ENCODE measurements around the gene GRB10. TPM values are rescaled to one million over a fixed set of nuclear protein-coding genes. Genes with fewer than 3 reads are reported as not detected.

GRB10 gene
- total RNA-seq, 4 donors from 2014 or later = 37.1 to 109 (median 74.0) TPM

DNA sequence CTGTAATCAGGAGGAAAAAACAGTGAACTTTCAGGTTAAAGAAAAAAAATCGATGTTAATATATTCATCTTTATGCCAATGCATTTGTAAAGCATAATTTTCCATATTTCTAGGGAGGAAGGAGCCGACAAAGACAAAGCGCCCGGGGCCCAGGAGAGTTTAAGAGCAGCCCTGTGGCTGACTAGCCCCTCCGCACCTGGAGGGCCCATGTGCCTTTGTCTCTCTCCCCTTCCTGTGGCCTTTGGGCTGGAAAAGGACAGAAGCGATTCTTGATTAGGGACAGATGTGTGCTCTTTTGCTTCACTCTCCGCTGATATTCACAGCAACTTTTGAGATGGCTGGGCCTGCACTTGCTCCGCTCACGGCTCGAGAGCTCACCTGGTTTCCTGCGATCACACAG is 240.6 kb downstream of the GRB10 start:
- TF ChIP-seq, protein P1, sequence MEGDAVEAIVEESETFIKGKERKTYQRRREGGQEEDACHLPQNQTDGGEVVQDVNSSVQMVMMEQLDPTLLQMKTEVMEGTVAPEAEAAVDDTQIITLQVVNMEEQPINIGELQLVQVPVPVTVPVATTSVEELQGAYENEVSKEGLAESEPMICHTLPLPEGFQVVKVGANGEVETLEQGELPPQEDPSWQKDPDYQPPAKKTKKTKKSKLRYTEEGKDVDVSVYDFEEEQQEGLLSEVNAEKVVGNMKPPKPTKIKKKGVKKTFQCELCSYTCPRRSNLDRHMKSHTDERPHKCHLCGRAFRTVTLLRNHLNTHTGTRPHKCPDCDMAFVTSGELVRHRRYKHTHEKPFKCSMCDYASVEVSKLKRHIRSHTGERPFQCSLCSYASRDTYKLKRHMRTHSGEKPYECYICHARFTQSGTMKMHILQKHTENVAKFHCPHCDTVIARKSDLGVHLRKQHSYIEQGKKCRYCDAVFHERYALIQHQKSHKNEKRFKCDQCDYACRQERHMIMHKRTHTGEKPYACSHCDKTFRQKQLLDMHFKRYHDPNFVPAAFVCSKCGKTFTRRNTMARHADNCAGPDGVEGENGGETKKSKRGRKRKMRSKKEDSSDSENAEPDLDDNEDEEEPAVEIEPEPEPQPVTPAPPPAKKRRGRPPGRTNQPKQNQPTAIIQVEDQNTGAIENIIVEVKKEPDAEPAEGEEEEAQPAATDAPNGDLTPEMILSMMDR (IDR thresholded peaks at IDR 0.05; ENCODE audit: low read depth) = no peak

DNA sequence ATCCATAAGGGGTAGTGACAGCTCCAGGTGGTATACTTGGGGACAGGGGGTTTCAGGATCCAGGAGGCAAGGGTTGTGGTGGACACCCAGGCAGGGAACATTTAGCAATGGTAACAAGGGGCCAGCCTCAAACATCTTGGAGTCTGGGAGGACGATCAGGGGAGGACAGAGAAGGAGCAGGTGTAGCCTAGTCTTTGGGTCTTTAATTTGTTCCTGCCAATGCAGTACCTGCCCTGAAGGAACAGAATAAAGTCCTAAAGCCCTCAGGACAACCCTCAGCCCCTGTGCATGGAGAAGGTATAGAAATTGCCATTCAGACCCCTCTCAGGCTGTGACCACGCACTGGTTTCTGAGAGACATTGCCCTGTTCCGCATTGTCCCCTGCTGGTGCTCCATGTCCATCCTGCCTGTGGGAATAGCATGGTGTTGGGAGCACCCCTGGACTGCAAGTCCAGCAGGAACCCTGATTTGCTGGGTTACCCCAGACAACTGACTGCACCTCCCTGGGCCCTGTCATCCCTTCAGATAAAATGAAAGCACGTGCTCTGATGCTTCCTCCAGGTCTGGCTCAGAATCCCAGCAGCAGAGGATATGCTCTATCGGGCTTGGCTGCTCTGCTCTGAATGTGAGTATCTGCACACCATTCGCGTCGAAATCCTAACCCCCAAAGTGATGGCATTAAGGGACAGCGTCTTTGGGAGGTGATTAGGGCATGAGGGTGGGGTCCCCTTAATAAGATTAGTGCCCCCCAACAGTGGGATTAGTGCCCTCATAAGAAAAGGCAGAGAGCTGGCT is 241.7 kb downstream of the GRB10 start:
- TF ChIP-seq, protein P1 (IDR thresholded peaks at IDR 0.05; ENCODE audit: low read depth) = no peak

Other genes starting within 250 kb of the GRB10 start
- not detected for gene DDC, start 217.5 kb downstream of the GRB10 start, total RNA-seq

Measured in subcutaneous adipose tissue (tissue), 4 donors.